HK-2 (cell line): ENCODE data around the gene PELI2.

Source experiments
- DNase-seq: peaks from one replicate; pipeline ENCODE4 v3.0.0-alpha.2; 2018; ENCODE audit not compliant: unreplicated experiment

The PELI2 gene

GRCh38 chr14:56172571-56172971 is 54.4 kb downstream of the PELI2 start:
- DNase-seq: no peak

GRCh38 chr14:56173365-56173922 is 55.2 kb downstream of the PELI2 start:
- no peak for DNase-seq

GRCh38 chr14:56175773-56176172 is 57.6 kb downstream of the PELI2 start:
- DNase-seq: no peak

- no peak for DNase-seq
These were observed 58.3 kb downstream of the PELI2 start for GRCh38 chr14:56176530-56176929.

DNA sequence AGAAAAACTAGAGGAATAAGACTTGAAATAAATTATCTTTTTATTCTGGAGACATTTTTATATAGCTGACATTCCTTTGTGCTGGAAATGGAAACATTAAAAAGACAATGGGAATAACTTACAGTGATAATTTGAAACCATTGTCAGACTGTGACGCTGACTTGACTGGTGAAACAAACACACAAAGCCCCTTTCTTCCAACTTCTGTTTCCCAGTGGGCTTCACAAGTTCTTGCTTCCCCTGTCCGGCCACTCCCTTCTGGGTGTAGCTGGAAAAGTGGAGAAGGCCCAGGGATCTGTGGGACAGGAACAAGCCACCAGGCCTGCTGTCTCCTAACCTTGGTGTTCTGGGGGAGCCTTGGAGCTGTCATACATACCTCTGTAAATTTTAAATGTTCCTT is 58.8 kb downstream of the PELI2 start:
- no peak for DNase-seq

DNA sequence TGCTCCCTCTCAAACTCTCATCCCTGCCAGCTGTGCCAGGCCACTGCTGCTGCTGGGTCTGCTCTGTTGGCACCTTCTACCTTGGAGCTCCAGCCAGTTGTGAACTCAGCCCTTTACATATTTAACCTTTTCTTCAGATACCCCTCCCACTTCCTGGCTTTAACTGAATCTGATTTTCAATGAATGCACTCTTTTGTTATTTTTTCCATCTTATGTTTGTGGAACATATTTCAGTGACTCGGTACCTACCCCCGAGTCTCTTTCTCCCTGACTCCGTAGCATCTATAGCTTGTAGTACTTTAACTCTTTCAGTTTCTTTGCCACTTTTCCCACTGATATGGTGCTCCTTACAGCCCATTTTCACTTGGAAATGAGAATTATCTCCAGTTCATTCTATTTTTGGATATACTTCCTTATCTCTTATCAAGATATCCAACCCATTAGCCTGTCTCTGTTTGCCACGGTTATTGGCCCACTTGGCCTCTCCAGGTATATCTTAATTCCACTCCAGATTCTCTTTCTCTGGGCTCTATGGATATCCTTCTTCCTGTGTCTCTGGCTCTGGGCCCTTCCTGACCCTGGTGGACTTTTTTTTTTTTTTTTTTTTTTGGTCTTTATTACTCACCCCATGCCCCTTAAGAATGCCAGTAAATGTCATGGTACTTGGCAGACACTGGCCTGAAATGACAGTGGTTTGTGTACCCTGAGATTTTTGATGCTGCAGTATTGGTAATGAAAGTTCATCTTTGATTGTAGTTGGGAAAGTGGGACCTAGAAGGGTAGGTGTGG is 62.7 kb downstream of the PELI2 start:
- DNase-seq: no peak

GRCh38 chr14:56181681-56182085 is 63.5 kb downstream of the PELI2 start:
- DNase-seq: no peak

DNA sequence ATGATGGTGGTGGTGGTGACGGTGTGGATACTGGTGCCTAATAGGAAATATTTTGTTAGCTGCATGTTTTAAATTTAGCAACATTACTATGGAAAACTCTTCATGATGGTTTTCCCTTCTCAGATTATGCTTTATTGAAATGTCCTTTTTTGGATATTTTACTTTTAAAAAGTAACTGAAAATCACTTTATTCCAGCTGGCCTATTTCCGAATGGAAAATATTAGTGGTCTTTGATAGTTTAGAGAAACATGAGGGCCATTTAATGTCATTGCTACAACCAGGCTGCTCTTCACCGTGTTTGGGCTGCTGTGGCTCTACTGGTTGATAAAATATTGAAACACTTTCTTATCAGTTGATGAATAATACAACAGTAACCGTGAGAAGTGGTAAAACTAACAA is 64.2 kb downstream of the PELI2 start:
- no peak for DNase-seq

DNA sequence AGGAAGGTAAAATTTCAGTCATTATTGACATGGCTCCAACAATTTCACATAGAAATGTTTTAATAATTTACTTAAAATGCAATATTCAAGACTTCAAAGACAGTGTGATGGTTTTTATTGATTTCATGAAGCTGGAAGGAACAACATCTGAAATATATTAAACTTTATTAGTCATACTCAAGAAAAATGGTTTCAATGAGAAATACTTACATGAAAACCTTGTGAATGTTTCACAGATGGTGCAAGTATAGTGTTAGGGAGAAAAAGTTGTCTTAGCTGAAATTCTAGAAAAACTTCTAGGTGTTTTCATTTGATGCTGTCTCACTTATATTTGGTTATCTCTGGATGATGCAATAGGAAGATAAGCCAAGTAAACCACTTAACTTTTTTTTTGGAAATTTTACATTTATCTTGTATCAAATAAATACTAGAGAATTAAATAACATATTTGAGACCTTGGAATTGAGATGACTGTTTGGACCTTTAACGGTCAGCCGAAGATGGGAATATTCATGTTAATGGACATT is 65.5 kb downstream of the PELI2 start:
- DNase-seq: no peak

DNA sequence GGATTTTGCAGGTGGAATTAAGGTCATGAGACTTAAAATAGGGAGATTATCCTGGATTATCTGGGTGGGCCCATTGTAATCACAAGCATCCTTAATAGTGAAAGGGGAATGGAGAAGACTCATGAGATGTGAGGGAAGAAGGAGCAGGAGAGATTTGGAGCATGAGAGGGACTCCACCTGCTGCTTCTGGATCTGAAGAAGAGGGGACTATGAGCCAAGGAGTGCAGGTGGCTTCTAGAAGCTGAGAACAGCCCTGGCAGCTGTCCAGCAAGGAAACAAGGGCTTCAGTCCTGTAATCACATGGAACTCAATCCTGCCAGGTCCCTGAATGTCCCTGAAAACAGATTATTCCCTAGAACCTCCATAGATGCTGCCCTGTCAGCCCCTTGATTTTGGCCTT is 67.8 kb downstream of the PELI2 start:
- DNase-seq: no peak

DNA sequence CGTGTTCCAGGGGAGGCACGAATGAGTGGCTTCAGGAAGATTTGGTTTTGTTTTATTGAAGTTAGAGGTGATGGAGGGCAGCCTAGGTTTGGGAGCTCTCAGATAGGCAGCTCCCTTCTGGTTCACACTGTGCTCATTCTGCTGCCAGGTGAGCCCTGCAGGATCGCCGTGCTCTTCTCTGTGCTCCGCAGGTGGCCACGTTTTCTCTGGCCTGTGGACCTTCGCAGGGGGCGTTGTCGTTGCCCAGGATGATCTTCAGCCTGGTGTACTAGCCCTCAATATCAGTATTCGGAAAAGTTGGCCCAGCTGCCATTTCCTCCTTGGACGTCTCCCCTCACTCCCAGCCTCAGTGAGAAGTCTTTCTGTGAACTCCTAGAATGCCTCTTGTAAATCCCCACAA is 69.5 kb downstream of the PELI2 start:
- DNase-seq: no peak

DNA sequence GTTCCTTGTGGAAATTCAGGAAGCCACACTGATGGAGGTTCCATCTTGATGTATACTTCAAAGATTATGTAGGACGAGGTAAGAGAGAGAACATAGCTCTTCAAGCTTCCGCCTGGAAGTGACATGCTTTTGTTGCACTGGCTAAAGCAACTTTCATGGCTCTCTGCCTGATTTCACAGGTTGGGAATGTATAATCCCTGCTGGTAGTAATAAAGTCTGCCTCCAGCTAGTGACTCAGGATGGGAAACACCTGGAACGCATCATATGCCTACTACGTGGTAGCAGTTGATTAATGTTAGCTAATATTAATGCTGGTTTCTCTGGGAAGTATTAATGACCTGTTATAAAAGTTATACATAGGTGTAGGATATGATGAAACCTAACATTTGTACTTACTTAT is 71.1 kb downstream of the PELI2 start:
- DNase-seq: peak; percentile 18

DNA sequence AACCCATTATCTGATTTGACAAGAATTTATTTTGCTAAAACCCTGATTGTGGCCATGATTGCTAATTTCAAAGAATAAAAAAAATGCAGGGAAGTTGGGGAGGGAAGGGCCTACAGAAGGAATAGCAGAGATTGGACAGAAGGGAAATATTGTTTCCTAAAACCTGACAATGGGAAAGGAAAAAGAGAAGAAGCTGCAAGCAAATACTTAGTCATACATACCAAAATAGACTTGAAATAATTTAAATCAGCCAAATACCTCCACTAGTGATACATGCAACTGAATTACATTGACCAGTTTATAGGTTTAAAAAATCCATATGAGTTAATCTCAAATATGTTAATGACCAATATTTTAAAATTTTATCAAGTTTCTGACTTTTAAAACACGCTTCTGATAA is 75.1 kb downstream of the PELI2 start:
- DNase-seq: no peak

GRCh38 chr14:56194042-56194441 is 75.8 kb downstream of the PELI2 start:
- DNase-seq: no peak

DNA sequence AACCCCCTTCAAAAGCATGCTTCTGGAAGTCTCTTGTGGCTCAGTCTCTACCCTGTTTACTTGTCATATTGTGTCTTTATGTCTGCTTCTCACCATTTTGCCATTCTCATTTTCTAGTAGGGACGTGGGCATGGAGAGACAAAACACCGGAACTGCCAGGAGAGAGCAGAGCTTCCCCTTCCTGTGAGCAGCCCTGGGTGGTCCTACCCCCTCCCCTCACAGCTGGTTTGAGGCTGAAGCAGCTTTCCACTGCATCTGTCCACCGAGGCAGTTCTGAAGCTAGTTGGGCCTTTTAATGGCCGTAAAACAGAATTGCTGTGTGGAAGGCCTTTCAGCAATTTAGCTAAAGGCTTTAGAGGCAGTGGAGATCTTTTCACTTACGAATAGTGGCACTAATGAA is 77.0 kb downstream of the PELI2 start:
- DNase-seq: no peak

DNA sequence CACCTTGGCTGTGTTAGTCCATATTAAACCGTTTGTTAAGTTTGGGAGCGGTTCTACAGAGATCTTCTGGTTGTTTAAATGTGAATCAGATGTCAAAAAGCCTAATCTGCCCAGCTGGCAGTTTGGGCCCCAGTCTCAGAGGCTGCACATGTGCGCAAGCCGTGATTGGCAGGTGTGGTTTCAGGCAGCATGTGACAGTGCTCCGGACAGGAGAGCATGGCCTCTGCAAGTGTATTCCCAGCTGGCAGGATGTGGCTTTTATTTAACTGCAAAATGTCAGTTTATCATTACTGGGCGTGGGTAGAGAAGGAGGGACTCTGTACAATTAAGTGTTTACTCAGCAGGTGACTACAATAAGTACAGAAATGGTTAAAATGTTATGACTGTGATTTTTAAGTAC is 77.5 kb downstream of the PELI2 start:
- peak; percentile 46 for DNase-seq

GRCh38 chr14:56196274-56196673 is 78.1 kb downstream of the PELI2 start:
- no peak for DNase-seq

DNA sequence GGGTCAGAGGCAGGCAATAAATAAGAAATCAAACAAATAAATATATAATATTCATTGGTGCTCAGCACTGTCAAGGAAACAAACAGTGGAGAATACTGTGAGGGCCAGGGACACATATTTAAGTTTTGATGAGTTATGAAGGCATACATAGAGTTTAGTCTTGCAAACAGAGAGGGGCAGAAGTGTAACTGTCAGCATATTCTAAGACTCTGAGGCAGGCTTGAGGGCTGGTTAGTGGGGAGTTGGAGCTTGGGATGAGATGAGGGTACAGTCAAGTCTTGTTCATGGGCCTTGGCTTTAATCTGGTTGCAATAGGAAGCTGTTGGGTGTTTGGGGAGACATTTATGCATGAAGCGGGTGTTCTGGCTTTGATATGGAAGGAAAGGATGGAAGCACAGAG is 78.9 kb downstream of the PELI2 start:
- DNase-seq: no peak

GRCh38 chr14:56198438-56198837 is 80.2 kb downstream of the PELI2 start:
- no peak for DNase-seq

DNA sequence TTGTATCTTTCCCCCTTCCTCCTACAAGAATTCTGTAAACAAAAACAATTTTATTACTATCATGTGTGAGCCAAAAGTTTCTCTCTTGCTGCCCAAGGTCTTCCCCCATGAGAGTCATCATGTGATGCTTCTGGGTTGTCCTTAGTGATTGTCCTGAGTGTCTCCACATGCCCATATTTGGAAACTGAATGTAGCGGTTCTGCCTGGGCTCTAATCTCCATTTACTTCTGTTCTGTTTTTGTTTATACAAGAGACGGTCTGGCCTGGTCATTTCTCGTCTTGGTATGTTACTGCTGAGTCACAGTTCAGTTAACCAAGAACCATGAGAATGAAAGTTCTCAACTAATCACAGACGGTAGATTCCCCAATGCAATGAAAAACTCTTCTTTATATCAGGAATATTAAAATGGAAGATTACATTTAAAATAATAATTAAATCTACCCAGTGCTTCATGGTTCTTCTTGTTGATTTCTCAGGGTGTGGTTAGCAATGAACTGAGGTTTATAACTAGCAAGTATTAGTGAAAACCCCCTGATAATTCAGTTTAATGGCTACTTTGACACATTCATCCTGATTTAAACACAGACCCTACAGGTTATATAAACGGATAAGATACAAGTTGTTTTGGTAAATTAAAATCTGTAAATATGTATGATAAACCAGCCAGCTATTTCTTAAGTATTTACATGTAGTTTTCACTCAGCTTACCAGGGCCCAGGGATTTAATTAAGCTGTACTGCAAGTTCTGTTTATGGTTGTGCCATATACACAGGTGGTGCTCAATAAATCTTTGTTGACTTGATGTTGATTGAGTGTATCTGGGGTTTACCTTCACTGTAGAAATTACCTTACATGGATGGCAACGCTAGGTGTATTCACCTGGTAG is 81.1 kb downstream of the PELI2 start:
- peak; percentile 41 for DNase-seq

GRCh38 chr14:56199982-56200577 is 81.9 kb downstream of the PELI2 start:
- DNase-seq: no peak

DNA sequence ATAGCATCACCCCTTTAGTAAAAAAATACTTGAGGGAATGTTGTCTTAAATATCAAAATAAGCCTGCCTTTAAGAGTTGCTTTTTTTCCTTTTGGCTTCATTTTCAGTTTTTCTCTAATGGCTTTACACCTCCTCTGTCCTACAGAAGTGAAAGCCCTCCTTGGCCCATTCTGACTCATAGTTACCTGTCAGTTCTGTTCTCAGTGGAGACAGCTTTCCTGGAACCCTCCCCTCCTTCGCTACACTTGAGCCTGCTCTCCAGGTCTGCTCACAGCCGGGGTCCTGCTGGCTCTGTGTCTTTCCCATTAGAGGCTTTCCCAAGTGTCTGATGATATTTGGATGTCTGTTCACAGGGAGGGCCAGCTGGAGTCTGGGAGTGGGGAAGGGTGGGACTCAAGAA is 84.0 kb downstream of the PELI2 start:
- DNase-seq: no peak
